Measurements from ENCODE around the gene PAIP2. TPM values are rescaled to one million over a fixed set of nuclear protein-coding genes. Genes with fewer than 3 reads are reported as not detected.

The PAIP2 gene
- total and polyA plus RNA-seq, 2 of the 4 experiments (the other 2 are of a cell fraction), result 41.9 to 59.5 TPM

DNA sequence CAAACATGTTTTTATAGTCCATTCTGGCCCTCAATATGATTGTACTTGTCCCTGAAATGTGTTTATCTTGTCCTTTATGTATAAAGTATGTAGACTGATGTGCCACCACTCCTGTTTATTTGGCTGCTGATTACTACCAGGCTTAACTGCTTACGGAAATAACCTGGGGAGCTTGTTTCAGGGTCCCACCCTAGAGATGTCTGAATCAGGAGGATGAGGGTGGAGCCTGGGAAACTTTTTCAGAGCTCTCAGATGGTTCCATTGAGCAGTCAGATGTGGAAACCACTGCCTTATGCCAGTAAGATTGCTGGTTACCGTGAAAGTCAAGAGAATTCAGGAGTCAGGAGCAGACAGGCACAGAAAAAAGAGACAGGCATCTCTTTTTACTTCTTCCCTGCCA is 22.3 kb downstream of the PAIP2 start:
- no peak overlapping the region for H2AK5ac ChIP-seq (ENCODE audit: low read depth, low read length)
- DNase-seq (no peak), ATAC-seq (ENCODE audit: low read depth) (no peak)
- no peak overlapping the region for H3K4me3 ChIP-seq (ENCODE audit: insufficient read depth, low read depth, low read length)
- no peak overlapping the region for H4K8ac ChIP-seq (ENCODE audit: low read depth in 2 of 2, low read length in 2 of 2)
- no peak overlapping the region for H3K9ac ChIP-seq (ENCODE audit: low read depth, low read length)
- peaks cover 30% of the 10 kb centered on the region for H3K36me3 ChIP-seq (ENCODE audit: control insufficient read depth, insufficient read depth, low read length)
- CTCF ChIA-PET, result no interaction called here
- no peak overlapping the region for H3K56ac ChIP-seq (ENCODE audit: extremely low read depth, insufficient read depth, low read length)
- H4K91ac ChIP-seq (ENCODE audit: insufficient read depth, low read depth, low read length), result no peak overlapping the region
- H2BK15ac ChIP-seq (ENCODE audit: low read depth, low read length), result no peak overlapping the region
- no peak overlapping the region for H3K27ac ChIP-seq (ENCODE audit: insufficient read depth, low read length)
- peaks cover 5% of the 10 kb centered on the region for H3K4me1 ChIP-seq (ENCODE audit: control insufficient read depth, insufficient read depth, low read length)
- H2BK20ac ChIP-seq (ENCODE audit: low read depth, low read length), result no peak overlapping the region
- H2BK120ac ChIP-seq (ENCODE audit: low read depth, low read length), result no peak overlapping the region
- H3K4ac ChIP-seq (ENCODE audit: low read depth, low read length), result no peak overlapping the region
- H3K4me2 ChIP-seq (ENCODE audit: low read depth, low read length), result no peak overlapping the region
- H3K18ac ChIP-seq (ENCODE audit: low read depth, low read length), result no peak overlapping the region
- no peak overlapping the region for H3K23ac ChIP-seq (ENCODE audit: low read depth, low read length)
- POLR2A ChIA-PET (ENCODE audit: unreplicated experiment), result no interaction called here
- H3K27me3 ChIP-seq (ENCODE audit: control insufficient read depth, insufficient read depth, low read length), result no peaks in the 10 kb centered on the region
- peaks cover 47% of the 10 kb centered on the region for H4K20me1 ChIP-seq (ENCODE audit: insufficient read depth, low read length)
- intact Hi-C loops (cut with micrococcal nuclease) (no loop called here), in situ Hi-C loops (cut with MboI; ENCODE audit: low sequenced_read_pairs) (no loop called here), dilution Hi-C loops (cut with HindIII; ENCODE audit: low sequenced_read_pairs, unreplicated experiment) (no loop called here)
- no peak overlapping the region for H4K5ac ChIP-seq (ENCODE audit: low read depth, low read length)
- BruUV-seq (replicated peaks), result no TSS peak
- TF ChIP-seq RAD21 (IDR thresholded peaks at IDR 0.05; ENCODE audit: low read length) (no peak), POLR2A (IDR thresholded peaks at IDR 0.05; ENCODE audit: low read depth, low read length) (no peak)
- TF ChIP-seq, protein P1, sequence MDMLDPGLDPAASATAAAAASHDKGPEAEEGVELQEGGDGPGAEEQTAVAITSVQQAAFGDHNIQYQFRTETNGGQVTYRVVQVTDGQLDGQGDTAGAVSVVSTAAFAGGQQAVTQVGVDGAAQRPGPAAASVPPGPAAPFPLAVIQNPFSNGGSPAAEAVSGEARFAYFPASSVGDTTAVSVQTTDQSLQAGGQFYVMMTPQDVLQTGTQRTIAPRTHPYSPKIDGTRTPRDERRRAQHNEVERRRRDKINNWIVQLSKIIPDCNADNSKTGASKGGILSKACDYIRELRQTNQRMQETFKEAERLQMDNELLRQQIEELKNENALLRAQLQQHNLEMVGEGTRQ (IDR thresholded peaks at IDR 0.05; ENCODE audit: low read depth, low read length), result no peak
- H2AK9ac ChIP-seq (replicated peaks; ENCODE audit: low read depth, low read length, poor library complexity), result no peak overlapping the region
- no peak overlapping the region for H2AFZ ChIP-seq (replicated peaks; ENCODE audit: low read length, poor library complexity)
- H3K9me1 ChIP-seq (ENCODE audit: insufficient read depth, low read length), result peaks cover 5% of the 10 kb centered on the region
- peaks cover 19 to 63% of the 10 kb centered on the region in 2 experiments for H3K79me1 ChIP-seq (ENCODE audit: low read depth in 1 of 2, low read length in 2 of 2)
- no peak overlapping the region for H3K14ac ChIP-seq (replicated peaks; ENCODE audit: low read depth, low read length)
- H2BK5ac ChIP-seq (ENCODE audit: low read depth, low read length, poor library complexity, severe bottlenecking), result no peak overlapping the region
- no CpG with 5 or more reads among the region's 2 CpGs for WGBS, 2 experiments (ENCODE audit: extremely low coverage in 2 of 2, insufficient read length in 1 of 2)
- H3K9me3 ChIP-seq (ENCODE audit: control insufficient read depth, insufficient read depth, low read length), result no peaks in the 10 kb centered on the region

Data from IMR-90 (cell line).